Activated T-cell treated with anti-CD3 and anti-CD28 coated beads for 48 hours (primary cell): ENCODE data around the gene PTPN5.
"Not testable (repeated sequence)": the region's sequence is repeated elsewhere in the genome, so short reads cannot be mapped to it uniquely, and the experiment has no call there.

Source experiments
- DNase-seq: peaks from one replicate; pipeline ENCODE4 v3.0.0-alpha.2; 2020; ENCODE audit warnings: low read depth

The PTPN5 gene

DNA sequence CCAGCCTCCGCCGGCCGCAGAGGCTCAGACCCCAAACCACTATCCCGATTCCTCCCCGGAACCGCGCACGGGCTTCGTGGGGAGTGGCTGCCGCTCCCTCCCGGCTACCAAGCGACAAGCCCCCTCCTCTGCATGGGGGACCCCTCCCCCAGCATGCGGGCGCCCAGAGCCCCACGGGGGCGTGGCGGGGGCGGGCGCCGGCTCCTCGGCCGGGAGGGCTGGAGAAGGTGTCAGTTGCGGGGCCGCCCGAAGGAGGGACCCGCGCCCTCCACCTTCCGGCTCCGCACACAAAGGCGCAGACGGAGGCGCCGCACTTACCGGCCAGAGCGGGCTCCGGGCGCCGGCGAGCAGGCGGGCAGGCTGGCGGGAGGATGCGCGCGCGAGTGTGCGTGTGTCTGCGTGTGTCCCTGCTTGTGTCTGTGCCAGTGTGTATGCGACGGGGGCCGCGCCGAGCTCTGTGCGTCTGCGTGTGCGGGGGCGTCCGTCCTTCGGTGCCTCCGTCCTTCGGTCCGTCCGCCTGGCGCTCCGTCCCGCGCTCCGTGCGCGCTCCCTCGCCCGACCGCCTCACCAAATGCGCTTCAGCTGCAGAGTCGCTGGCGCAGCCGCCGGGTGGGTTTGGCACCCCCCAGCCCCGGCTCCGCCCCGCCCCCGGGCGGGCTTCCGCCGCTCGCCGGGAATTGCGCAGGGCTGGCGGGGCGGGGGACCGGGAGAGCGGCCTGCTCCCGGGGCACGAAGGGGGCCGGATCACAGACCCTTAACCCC is at the start of gene PTPN5:
Gene PTPN5 (minus strand): TSS at position 592 of the 762 bp plus-strand sequence. CDS start 19,840 bp downstream, outside the sequence.
- DNase-seq, result no peak

DNA sequence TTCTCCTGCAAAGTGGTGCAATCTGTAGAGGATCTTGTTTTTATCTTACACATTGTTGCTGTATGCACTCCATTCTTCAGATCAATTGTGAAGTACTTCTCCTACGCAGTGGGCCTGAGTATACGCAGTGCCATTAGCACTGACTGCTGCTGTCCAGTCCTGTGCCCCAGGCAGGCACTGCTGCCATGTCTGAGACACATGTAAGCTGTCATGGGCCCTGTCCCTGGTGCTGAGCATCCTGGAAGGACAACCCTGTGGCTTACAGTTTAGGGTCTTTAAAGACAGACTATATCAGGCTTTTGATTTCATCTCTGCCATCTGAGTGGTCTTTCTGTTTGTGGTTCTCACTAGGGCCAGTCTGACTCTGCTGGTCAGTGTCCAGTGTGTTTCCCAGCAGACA is 44.8 kb upstream of the PTPN5 start:
- no peak for DNase-seq

DNA sequence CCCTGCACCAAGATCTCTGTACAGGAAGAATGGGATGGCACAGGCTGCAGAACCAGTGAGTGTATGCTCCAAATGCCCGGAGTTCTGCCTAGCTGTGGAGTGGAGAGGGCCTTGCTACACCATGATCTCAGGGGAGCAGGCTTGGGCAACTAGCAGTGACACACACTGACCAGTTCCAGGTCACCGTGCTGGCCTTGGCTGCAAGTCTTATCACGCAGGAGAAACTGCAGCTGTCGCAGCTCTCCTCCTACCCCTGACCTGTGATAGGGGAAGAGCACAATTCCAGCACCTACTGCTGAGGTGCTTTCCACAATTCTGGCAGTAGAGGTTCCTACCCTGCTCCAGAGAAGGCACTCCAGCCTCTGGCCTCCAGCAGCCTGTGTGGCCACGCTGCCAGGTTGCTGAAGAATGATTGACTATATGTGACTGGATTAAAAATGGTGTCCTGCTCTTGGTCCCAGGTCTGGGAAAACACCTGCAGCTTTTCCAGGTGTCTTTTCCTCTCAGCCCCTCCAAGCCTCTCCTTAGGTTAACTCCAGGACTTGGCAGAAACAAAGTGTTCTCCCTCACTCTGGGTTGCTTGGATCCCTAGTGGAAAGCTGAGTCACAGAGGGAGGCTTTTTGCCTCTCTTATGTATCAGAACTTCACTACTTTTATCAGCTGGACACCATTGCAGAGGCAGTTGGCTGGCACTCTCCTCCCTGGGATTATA is 43.3 kb upstream of the PTPN5 start:
- no peak for DNase-seq

DNA sequence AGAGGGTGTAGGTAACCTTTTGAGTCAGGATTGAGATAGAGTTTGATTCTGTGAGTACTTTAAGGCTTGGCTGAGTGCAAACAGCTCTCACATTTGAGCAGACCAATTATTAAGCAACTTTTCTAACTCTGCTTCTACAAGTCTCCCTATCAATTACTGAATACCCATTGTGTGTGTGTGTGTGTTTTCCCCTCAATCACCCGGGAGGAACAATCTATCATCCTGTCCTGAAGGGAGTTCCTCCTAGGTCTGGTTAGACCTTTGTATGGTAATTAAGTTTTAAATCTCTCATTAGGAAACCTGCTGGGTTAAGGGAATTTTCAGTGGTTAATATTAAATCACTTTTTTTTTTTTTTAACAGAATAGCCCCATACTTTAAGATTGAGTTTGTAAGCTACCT is 28.6 kb upstream of the PTPN5 start:
- not testable (repeated sequence) for DNase-seq

DNA sequence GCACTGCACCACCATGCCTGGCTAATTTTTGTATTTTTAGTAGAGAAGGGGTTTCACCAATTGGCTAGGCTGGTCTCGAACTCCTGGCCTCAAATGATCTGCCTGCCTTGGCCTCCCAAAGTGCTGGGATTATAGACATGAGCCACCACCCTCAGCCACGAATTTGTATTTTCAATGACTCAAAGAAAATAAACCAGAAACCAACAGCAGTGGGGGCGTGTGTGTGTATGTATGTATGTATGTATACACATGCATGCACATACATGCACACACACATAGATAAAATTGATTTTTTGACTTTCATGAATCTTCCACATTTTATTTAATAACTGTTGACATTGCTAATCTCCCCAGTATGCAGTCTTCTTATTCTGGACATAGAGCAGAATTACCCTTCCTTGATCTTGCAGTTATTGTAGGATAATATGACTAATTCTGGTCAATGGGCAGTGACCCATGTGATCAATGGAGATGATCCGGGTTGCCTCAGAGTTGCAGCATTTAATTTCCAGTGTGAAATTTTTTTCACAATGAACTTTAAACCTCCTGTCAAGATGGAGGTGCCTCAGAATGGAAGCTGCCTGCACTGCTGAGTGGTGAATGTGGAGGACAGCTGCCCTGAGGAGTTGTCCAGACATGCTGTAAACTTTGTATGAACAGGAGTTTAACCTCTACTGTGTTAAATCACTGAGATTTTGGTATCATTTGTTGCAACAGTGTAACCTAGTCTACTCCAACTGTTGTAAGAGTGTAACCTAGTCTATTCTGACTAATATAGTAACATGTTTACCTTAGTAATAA is 12.8 kb upstream of the PTPN5 start:
- no peak for DNase-seq

DNA sequence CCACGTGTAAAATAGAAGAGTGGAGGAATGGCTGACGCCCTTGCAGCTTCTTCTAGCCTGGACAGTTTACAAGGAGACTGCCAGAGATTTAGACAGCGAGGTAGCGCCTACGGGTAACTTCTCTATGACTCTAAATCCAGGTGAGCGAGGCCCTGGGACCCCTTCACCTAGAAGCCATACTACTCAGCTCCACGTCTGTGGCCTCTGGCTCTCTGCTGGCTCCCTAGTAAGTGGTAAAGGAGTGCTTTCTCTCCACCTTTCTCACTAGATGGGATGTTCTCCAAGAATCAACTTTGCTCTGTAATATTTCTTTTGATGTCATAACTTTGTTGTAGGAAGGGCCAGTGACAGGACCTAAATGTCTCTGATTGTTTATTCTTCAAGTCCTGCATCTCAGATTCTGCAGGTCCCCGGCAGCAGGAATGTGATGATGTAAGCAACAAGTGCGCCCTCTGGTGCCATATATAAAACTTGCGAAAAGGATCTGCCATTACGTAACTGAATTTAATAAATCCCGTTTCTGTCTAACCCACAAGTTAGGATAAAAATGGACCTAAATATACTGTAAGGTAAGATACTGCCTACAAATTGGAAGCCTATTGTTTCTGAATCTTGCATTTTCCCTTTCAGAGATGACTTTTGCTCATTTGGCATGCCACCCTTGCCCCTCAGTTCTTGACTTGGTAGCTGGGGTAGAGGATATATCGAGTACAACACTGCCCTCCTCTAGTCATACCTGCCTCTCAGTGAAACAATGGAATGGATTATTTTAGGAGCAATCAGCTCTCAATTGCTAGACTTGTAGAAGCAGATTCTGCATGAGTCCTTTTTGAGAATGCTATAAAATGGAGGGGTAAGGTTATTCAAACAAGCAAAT is 11.0 kb upstream of the PTPN5 start:
- no peak for DNase-seq

DNA sequence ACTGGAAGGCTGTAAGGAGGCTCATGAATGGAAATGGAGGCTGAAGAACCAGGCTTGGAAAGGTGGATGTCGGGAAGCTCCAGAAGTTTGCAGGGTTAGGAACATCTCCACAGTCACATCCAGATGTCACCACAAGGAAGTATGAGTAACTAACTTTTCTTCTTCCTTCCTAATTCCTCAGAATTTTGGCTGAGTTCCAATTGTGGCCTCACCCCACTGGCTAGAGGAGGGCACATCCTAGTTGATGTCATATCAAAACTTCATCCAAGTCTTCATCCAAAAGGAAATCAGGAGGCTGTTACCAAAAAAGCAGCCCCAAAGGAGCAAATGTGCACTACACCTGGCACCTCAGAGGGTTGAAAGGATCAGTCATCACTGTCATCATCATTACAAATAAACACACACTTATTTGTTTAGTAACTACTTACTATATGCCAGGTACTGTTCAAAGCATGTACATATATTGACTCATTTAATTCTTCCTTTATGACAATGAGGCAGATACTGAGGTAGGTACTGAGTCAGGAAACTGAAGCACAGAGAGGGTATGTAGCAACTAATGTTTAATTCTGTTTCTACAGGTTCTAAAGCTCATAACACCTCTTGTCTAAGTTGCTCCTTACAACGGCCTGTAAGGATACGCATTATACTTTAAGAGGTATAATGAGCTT is 7.3 kb upstream of the PTPN5 start:
- no peak for DNase-seq

DNA sequence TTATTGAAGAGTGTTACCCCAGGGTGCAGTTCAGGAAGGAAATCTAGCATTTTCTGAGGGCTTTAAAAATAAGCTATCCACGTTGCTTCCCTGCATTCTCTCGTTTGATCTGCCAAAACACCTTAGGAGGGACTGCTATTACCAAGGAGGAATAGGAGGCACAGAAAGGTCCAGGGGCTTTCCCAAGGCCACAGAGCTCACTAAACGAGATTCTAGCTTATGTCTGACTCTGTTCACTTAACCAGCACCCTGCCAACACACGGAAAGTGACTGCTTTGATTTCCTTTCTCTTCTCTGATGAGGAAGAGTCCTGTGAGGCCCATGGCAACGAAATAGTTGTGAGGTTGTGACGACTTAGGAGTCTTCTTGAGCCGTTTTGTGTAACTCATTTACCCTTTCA is 3.4 kb upstream of the PTPN5 start:
- no peak for DNase-seq

DNA sequence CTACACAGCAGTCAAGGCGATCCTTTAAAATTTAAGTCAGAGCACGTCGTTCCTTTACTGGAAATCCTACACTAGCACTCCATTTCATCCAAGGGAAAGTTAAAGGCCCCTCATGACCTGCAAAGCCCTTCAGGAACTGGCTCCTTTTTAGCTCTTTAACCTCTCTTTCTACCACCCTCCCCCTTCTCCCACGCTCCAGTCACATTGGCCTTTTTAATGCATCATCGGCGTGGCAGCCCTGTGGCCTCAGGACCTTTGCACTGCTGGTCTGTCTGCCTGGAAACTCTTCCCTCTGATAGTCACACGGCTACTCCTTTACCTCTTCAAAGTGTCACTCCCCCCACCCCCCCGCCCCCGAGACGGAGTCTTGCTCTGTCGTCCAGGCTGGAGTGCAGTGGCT is 1.2 kb upstream of the PTPN5 start:
- DNase-seq, result no peak

DNA sequence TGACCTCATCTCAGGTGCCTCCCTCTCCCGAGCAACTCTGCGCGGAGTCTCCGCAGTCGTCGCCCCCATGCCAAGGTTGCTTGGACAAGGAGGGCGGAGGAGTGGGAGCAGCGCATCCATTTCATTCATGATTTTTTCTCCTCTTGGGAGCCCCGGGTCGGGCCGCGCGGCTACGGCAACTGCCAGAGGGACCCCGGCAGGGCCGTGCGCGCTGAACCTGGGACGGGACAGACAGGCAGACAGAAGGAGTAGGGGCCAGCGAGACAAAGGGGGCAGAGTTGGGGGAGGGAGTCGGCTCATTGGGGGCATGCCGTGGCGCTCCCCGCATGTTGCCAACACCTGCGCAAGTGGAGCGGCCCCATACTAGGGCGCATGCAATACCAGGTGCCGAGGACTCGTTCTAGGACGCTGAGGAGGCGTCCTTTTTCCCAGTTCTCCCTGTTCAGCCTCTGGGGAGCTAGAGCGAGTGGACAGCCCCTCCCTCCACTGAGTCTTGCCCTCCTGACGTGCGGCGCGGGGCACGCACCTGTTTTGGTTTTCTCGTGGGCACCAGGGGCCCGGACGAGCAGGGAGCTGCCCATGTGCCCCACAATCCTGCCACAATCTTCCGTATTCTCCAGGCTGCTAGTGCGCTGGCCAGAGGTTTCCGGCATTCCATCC is 501 bp upstream of the PTPN5 start:
- DNase-seq, result no peak

DNA sequence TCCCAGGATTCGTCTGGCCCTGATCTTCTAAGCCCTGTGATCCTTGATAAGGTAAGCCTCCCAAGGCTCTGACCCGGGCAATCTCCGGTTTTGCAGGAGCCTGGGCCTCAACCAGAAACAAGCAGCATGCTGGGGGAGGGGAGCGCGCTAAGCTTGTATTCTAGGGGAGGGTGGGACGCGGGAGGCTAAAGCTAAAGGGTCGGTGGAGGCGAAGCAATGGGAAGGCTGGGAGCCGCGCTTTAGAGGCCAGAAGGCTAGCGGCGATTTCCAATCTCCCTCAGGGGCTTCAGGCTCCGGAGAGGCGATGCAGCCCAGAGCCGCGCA is 753 bp downstream of the PTPN5 start:
- no peak for DNase-seq

DNA sequence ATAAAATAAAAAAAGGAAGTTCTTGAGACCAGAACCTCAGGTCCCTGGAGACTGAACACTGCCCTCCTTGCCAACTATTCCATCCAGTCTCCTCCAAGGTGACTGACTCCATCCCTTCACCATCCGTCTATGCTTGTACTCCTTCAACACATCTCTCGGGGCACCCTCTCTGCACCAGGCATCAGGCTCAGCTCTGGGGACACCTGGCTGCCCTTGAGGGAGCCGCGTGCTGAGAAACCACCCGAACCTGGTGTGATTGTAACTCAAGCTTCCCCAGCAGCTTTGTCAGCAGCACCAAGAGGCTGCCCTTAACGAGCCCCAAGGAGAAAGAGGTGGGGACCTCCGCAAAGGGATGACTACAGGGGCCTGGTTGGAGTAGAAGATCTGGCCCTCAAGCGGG is 1.7 kb downstream of the PTPN5 start:
- no peak for DNase-seq

DNA sequence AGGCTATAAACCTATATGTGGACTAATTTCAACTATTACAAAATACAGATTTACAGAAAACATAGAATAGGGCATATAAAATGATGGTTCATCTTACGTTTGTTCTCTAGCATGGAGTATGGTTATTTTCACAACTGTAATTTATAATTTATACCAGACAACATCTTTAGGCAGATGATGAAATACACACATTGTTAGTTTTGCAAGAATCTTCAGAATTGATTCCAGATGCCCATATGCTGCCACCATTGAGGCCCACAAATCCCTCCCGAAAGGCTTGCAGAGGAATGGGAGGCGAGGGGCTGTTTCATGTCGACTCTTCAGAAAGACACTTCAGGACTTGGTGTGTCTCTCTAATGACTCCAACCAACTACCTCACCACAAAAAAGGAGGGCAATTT is 6.2 kb downstream of the PTPN5 start:
- DNase-seq, result no peak

DNA sequence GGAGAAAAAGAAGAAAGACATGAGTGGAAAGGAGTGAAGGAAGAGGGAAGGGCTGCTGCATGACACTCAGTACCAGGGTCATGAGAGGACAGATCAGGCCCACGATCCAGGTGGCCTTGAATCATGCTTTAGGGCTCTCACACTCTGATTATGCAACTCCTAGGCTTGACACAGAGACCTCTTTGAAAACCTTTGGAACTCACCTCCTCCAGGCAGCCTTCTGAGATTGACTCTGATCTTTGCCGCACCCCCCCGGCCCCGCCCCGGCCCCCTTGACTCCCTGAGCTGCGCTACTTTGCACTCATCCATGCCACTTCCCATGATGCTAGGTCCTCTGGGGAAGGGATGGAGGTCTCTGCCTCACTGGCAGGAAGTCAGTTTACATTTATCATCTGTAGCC is 10.7 kb downstream of the PTPN5 start:
- DNase-seq, result no peak

DNA sequence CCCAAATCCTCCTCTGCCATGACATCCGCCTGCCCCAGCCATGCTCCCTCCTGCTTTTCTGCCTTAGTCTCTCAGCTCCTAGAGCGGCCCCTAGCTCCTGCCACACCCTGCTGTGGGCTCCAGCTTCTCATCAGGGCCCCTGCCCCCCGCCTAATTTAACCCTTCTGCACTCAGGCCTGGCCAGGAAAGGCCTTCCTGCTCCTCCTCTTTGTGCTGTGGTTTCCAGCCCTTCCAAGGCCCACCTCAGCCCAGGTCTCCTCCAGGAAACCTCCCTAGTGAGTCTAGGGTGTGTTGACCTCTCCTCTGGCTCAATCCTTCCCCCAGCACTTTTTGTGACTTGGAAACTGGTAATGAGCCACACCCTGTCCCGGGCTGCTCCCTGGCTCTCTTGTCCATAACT is 11.3 kb downstream of the PTPN5 start:
- DNase-seq, result no peak

DNA sequence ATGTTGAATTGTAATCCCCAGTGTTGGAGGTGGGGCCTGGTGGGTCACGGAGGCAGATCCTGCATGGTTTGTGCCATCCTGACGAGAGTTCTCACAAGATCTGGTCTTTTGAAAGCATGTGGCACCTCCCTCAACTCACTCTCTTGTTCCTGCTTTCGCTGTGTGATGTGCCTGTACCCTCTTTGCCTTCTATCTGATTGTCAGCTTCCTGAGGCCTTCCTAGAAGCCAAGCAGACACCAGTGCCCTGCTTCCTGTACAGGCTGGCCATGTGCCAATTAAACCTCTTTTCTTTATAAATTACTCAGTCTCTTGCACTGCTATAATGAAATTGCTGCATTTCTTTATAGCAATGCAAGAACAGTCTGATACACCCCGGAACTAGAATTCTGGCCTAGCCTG is 13.1 kb downstream of the PTPN5 start:
- no peak for DNase-seq

DNA sequence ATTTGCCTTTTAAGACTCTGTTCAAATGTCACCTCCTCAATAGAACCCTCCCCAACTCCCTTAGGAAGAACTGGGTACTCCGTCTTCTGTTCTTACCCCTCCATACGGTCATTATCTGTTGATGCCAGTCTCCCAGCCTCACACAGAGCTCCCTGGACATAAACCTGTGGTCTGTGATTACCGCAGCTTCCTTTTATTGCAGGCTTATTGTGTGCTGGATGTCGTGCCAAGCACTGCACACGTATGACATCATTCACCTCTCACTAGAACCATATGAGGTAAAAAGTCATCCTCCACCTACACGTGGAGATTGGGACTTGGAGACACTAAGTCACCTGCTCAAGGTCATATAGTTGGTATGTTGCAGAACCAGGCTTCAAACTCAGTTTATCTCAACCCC is 15.3 kb downstream of the PTPN5 start:
- DNase-seq, result no peak

DNA sequence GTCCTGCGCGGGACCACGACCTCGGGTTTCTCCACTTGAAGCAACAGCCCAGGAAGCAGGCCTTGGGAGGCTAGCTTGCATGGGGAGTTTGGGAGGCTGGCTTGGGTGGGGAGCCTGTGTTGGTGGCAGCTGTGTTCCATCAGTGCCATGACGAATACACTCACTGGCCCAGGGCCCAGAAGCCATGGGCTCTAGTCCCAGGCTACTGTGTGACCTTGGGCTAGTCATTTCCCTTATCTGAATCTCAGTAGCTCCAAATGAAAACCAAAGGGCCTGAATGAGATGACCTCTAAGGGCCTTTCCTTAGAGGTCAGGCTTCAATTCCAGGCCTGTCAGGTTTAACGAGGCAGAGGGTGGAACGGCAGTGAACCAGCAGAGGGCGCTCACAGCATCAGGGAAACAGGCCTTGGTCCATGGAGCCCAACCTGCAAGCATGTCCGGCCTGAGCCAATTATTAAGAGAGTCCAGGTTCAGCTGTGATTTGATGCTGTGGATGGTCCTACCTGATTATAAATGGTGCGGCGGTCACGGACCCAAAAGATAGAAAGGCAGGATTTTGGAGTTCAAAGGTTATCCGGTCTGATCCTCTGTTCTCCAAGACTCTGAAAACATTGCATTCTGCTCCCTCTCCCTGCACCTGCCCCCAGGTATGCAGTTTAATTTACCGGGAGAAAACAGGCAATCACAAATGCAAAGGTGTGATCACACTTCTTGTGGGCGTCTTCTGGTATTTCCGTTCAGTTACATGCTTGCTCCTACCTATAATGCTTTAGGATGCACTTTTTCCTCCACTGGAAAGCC is 15.9 kb downstream of the PTPN5 start:
- DNase-seq, result peak; percentile 62

DNA sequence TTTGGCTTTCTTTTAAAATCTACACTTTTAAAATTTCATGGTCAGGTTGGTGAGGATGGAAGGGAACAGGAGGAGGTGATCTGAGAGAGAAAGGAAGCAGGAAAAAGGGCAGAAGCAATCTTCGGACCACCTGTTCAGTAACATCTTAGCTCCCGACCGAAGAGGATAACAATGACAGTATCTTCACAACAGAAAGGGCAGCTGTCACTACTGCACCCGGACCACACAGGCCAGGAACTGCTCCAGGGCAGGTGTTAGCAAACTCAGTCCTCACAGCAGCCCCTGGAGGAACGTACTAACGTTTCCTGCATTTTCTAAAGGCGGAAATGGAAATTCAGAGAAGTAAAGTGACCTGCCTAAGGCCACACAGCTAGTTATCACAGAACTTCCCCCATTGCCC is 16.8 kb downstream of the PTPN5 start:
- no peak for DNase-seq

DNA sequence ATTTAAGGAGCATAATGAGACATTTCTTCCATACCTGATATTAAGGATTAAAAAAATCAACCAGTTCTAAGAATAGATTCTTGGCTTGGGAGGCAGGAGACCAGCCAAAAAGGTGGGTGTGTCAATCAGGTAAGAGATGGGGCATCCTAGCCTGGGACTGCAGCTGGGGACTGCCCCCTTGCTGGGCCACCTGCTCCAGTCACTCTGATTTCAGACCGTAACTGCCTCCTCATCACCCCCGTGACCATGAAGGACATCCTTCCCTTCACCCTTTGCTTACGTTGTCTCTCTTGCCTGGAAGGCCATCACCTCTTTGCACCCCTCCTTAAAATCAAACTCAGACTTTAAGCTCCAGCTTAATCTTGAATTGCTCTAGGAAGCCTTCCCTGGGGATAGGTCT is 17.9 kb downstream of the PTPN5 start:
- no peak for DNase-seq
